CD4-positive, CD25-positive, alpha-beta regulatory T cell (primary cell): Measurements from ENCODE around the gene PCSK1. TPM values are rescaled to one million over a fixed set of nuclear protein-coding genes. Genes with fewer than 3 reads are reported as not detected.
"Not testable (repeated sequence)": the region's sequence is repeated elsewhere in the genome, so short reads cannot be mapped to it uniquely, and the experiment has no call there.

ENCODE experiments used
- ATAC-seq, 2 donors: fragments of 150-1000 bp; cut with Tn5 transposase; one replicate each; pipeline ENCODE4 v1.10.0; 2021; ENCODE audit warnings: low read depth in 2 of 2, moderate number of reproducible peaks in 2 of 2, moderate library complexity in 1 of 2
- DNase-seq, 3 donors: peaks; one replicate each; pipeline versions ENCODE4 v3.0.0 to v3.0.0-alpha.2; 2012 to 2022; ENCODE audit warnings: mixed read lengths in 1 of 3
- H3K27ac ChIP-seq: one replicate; pipeline ENCODE4 v1.7.0; 2013; ENCODE audit warnings: mild to moderate bottlenecking, low read length; ENCODE audit not compliant: insufficient read depth, poor library complexity, severe bottlenecking
- H3K27me3 ChIP-seq: one replicate; pipeline ENCODE4 v1.7.0; 2013; ENCODE audit warnings: low read length; ENCODE audit not compliant: control insufficient read depth, insufficient read depth
- H3K36me3 ChIP-seq: one replicate; pipeline ENCODE4 v1.7.0; 2013; ENCODE audit warnings: mild to moderate bottlenecking, low read length, moderate library complexity; ENCODE audit not compliant: control insufficient read depth, insufficient read depth
- H3K4me1 ChIP-seq: 2 replicates; pipeline ENCODE4 v1.7.0; 2013; ENCODE audit warnings: mild to moderate bottlenecking, low read length; ENCODE audit not compliant: insufficient read depth, control insufficient read depth, poor library complexity, severe bottlenecking
- H3K4me3 ChIP-seq: one replicate; pipeline ENCODE4 v1.7.0; 2013; ENCODE audit warnings: low read depth, mild to moderate bottlenecking, low read length, moderate library complexity
- H3K9me3 ChIP-seq, 2 experiments: 1 replicate in 1 of 2; 2 replicates in 1 of 2; pipeline ENCODE4 v1.7.0; 2013; ENCODE audit warnings: low read length in 2 of 2, mild to moderate bottlenecking in 1 of 2, moderate library complexity in 1 of 2; ENCODE audit not compliant: control insufficient read depth in 2 of 2
- H3K27ac Mint-ChIP-seq, 3 donors: one replicate each; pipeline ENCODE4 v1.8.0; 2020 to 2022; ENCODE audit warnings: mild to moderate bottlenecking in 3 of 3, mixed read lengths in 3 of 3, moderate library complexity in 2 of 3
- H3K27me3 Mint-ChIP-seq: one replicate; pipeline ENCODE4 v1.8.0; 2022; ENCODE audit warnings: mild to moderate bottlenecking, mixed read lengths
- H3K36me3 Mint-ChIP-seq: one replicate; pipeline ENCODE4 v1.8.0; 2020; ENCODE audit warnings: mixed read lengths
- H3K4me1 Mint-ChIP-seq, 4 donors: one replicate each; pipeline ENCODE4 v1.8.0; 2020 to 2022; ENCODE audit warnings: mixed read lengths in 4 of 4, mild to moderate bottlenecking in 1 of 4
- H3K4me3 Mint-ChIP-seq, 4 donors: one replicate each; pipeline ENCODE4 v1.8.0; 2020 to 2022; ENCODE audit warnings: mild to moderate bottlenecking in 4 of 4, mixed read lengths in 4 of 4, moderate library complexity in 3 of 4
- H3K9me3 Mint-ChIP-seq, 7 donors: one replicate each; pipeline ENCODE4 v1.8.0; 2020 to 2022; ENCODE audit warnings: mixed read lengths in 7 of 7, mild to moderate bottlenecking in 3 of 7, moderate library complexity in 2 of 7
- polyA plus RNA-seq, 4 donors: library from polyadenylated mRNA; unstranded; fragments of 300-500 nt; fragmentation: Illumina TruSeq; gene quantifications; one replicate each; pipeline ENCODE4 v1.2.3, GENCODE V29; 2021
- total RNA-seq: library from RNA; stranded (reverse); gene quantifications from one replicate; pipeline ENCODE4 v1.2.3, GENCODE V29; 2022

Gene PCSK1
- total and polyA plus RNA-seq, 5 donors from 2014 or later, result not detected

DNA sequence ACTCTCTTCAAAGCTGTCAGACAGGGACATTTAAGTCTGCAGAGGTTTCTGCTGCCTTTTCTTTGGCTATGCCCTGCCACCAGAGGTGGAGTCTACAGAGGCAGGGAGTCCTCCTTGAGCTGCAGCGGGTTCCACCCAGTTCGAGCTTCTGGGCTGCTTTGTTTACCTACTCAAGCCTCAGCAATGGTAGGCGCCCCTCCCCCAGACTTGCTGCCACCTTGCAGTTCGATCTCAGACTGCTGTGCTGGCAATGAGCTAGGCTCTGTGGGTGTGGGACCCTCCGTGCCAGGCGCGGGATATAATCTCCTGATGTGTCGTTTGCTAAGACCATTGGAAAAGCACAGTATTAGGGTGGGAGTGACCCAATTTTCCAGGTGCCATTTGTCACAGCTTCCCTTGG is 65.7 kb downstream of the PCSK1 start:
- H3K4me3 Mint-ChIP-seq, H3K4me1 Mint-ChIP-seq, H3K27ac Mint-ChIP-seq, H3K36me3 ChIP-seq, H3K27me3 ChIP-seq, DNase-seq, H3K27ac ChIP-seq, H3K4me1 ChIP-seq, ATAC-seq, H3K9me3 ChIP-seq, H3K4me3 ChIP-seq, H3K36me3 Mint-ChIP-seq: not testable (repeated sequence)
- H3K27me3 Mint-ChIP-seq, result peaks cover 19% of the 10 kb centered on the region
- peaks cover 0 to 11% (median 1%) of the 10 kb centered on the region in 7 donors for H3K9me3 Mint-ChIP-seq

DNA sequence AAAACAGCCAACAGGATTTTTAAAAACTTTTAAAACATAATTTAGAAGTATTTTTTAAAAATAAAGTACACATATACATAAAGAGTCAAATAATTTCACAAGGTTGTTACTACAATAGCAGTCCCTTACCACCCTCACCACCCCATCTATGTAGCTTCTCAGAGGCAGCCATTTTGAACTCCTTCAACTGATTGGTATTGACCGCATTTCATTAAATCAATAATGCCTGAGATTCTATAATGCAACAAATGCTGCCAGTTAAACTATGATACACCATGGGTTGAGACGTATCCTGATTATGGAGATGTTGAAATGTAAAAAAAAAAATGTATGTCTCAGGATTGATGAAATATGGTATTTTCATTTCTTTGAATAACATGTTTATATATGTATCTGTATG is 78.8 kb downstream of the PCSK1 start:
- no peaks in the 10 kb centered on the region for H3K36me3 ChIP-seq
- no peak overlapping the region for H3K27ac Mint-ChIP-seq
- no peak overlapping the region for H3K4me3 Mint-ChIP-seq
- no peaks in the 10 kb centered on the region for H3K4me1 Mint-ChIP-seq
- H3K36me3 Mint-ChIP-seq, result no peaks in the 10 kb centered on the region
- peaks cover 33% of the 10 kb centered on the region for H3K27me3 Mint-ChIP-seq
- H3K9me3 Mint-ChIP-seq, result peaks cover 0 to 6% (median 3%) of the 10 kb centered on the region in 7 donors
- DNase-seq, result no peak
- no peaks in the 10 kb centered on the region for H3K9me3 ChIP-seq
- ATAC-seq, result no peak
- no peak overlapping the region for H3K27ac ChIP-seq
- no peaks in the 10 kb centered on the region for H3K4me1 ChIP-seq
- H3K4me3 ChIP-seq, result no peak overlapping the region
- H3K27me3 ChIP-seq, result peaks cover 2% of the 10 kb centered on the region

DNA sequence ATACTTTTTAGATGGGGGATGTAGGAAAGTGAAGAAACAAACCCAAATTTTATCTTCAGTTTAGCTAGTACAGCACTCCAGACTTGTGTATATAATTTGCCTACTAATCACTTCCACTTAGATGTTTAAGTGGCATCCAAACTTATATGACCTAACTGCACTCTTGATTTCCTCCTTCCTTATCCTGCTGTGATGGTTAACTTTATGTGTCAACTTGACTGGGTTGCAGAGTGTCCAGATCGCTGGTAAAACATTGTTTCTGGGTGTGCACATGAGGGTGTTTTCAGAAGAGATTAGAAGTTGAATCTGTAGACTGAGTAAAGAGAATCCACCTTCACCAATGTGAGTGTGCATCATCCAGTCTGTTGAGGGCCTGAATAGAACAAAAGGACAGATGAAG is 79.8 kb downstream of the PCSK1 start:
- Mint-ChIP-seq H3K4me1 (no peaks in the 10 kb centered on the region), H3K9me3 (peaks cover 0 to 5% (median 0%) of the 10 kb centered on the region in 7 donors), H3K4me3 (no peak overlapping the region), H3K36me3 (no peaks in the 10 kb centered on the region), H3K27me3 (peaks cover 28% of the 10 kb centered on the region), H3K27ac (no peak overlapping the region)
- Histone ChIP-seq H3K9me3 (no peaks in the 10 kb centered on the region), H3K4me3 (no peak overlapping the region), H3K27ac (no peak overlapping the region), H3K36me3 (no peaks in the 10 kb centered on the region), H3K4me1 (no peaks in the 10 kb centered on the region), H3K27me3 (peaks cover 4% of the 10 kb centered on the region)
- ATAC-seq (no peak), DNase-seq (no peak)

DNA sequence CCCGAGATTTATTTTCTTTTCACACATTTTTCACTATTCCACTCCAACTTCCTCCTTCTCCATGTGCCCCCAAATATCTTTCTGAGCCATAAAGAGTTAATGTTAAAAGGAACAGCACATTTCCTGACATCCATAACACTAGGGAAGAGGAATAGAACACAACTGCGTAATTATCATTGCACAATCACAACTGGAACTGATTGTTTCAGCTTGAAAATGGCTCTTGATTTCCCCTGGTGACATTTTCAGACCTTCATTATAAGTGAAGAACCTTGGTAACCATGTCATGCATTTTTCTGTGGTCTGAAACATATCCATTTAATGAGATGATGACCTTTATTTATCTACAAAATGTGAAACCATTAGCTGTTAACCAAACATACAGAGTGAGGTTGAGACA is 82.4 kb downstream of the PCSK1 start:
- Histone ChIP-seq H3K4me3 (no peak overlapping the region), H3K27me3 (peaks cover 18% of the 10 kb centered on the region), H3K4me1 (peaks cover under 1% of the 10 kb centered on the region), H3K27ac (no peak overlapping the region), H3K9me3 (no peaks in the 10 kb centered on the region), H3K36me3 (no peaks in the 10 kb centered on the region)
- DNase-seq, result no peak
- Mint-ChIP-seq H3K9me3 (no peaks in the 10 kb centered on the region), H3K4me1 (peaks cover 0 to 1% (median 0%) of the 10 kb centered on the region in 4 donors), H3K27ac (no peak overlapping the region), H3K4me3 (no peak overlapping the region), H3K27me3 (peaks cover 26% of the 10 kb centered on the region), H3K36me3 (no peaks in the 10 kb centered on the region)
- no peak for ATAC-seq

DNA sequence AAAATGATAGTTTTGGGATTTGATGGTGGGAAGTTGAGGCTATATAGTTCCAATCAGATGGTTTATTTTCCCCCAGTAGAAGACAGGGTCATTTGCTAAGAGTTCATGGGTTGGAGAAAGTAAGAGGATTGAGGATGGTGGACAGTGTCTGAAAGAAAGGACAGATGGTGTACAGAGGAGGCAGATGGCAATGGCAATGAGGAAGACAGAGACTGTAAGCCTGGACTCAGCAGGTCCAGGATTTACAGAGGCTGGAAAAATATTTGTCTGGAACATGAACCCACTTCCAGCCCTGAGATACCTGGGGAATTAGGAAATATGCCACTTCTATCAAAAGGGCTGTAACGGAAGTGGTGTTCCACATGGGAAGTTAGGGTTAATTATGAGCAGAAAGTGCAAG is 84.5 kb downstream of the PCSK1 start:
- Mint-ChIP-seq H3K36me3 (no peaks in the 10 kb centered on the region), H3K27me3 (peaks cover 29% of the 10 kb centered on the region), H3K4me3 (no peak overlapping the region), H3K4me1 (peaks cover 6 to 10% (median 8%) of the 10 kb centered on the region in 4 donors), H3K9me3 (no peaks in the 10 kb centered on the region), H3K27ac (no peak overlapping the region)
- Histone ChIP-seq H3K27ac (no peak overlapping the region), H3K9me3 (no peaks in the 10 kb centered on the region), H3K36me3 (no peaks in the 10 kb centered on the region), H3K4me3 (no peak overlapping the region), H3K27me3 (peaks cover 28% of the 10 kb centered on the region), H3K4me1 (peaks cover 8% of the 10 kb centered on the region)
- ATAC-seq (no peak), DNase-seq (no peak)

DNA sequence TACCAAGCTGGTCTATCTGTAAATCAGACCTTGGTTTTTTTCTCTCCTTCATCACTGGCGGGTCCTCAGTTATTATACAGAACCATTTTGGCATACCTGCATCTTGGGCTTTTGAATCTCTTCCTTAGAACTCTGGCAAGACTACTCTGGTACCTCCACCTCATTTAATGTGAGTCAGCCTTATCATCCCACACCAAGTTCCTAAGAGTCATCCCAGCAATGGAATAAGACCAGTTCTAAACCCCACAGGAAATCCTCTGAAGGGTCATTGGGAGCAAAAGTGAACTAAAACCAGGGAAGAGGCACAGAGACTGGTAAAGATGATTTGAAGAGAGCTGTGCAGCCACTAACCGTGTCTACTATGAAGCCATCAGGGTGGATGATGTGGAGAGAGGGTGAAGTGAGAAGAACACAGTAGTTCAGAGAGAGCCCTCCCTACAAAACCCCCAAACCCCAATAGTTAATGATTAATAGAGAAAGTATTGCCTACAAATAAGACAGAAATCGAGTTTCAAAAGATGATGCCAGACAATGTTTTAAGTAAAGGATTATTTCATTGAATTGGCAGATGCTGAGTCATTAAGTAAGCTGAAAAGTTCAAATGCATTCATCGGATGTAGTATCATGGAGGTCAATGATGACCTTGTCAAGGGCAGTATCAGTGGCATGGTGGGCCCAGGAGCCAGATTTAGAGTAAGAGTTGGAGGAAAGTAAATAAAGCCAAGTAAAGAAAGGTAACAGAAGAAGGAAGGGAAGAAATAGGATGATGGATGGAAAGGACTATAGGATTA is 85.4 kb downstream of the PCSK1 start:
- no peak overlapping the region for H3K4me3 Mint-ChIP-seq

DNA sequence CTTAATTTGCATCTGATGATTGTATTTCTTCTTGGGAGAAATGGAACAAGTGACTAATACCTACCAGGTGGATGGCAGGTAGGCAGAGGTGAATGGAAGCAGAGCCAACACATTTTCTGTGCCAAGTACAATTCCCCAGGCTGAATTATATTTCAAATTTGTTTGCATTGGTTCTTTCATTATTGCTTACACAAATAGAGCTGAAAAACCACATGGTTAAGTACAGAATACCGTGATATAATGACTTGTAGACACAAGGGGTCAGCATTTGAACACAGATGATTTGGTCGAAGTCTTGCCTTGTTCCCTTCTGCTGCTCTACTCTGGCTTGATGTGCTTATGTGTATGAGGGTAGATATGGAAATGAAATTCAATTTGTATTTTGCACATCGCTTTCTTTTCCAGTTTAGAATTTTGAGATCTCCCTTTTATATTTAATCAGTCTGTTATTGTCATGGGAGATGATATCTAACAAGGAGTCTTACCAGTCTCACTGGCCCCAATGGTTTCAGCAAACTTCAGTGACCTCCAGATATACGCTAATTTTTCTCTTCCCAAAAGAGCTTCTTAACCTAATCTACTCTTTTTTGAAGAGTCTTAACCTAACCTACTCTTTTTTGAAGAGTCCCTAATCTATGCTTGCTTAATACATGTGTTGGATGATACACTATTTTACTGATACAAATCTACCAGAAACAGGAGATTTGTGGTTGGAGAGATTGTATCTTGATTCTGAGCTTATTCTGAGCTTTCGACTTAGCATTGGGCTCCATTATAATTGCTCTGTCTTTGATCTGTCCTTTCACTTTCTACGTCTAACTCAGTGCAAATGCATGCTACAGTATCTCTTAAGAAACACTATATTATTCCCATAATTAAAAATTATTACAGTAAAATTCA is 88.1 kb downstream of the PCSK1 start:
- no peaks in the 10 kb centered on the region for H3K9me3 Mint-ChIP-seq
- H3K4me3 Mint-ChIP-seq, result peak overlapping the region in 2 of 4 donors; percentile 1 to 46
- peaks cover 30% of the 10 kb centered on the region for H3K27me3 Mint-ChIP-seq
- Histone ChIP-seq H3K4me1 (peaks cover 8% of the 10 kb centered on the region), H3K36me3 (no peaks in the 10 kb centered on the region), H3K27ac (no peak overlapping the region), H3K9me3 (no peaks in the 10 kb centered on the region), H3K27me3 (peaks cover 40% of the 10 kb centered on the region), H3K4me3 (peak overlapping the region; percentile 51)
- H3K27ac Mint-ChIP-seq, result no peak overlapping the region
- peak; percentile 85 for ATAC-seq
- H3K4me1 Mint-ChIP-seq, result peaks cover 6 to 10% (median 8%) of the 10 kb centered on the region in 4 donors
- no peaks in the 10 kb centered on the region for H3K36me3 Mint-ChIP-seq
- peak in 2 of 3 donors; percentile 59 to 66 for DNase-seq

More for the DNA sequence above, 85.4 kb downstream of the PCSK1 start:
- no peaks in the 10 kb centered on the region for H3K9me3 Mint-ChIP-seq
- peaks cover 8% of the 10 kb centered on the region for H3K4me1 ChIP-seq
- no peaks in the 10 kb centered on the region for H3K9me3 ChIP-seq
- ATAC-seq (no peak), DNase-seq (no peak)
- H3K36me3 ChIP-seq, result no peaks in the 10 kb centered on the region
- peaks cover 6 to 10% (median 8%) of the 10 kb centered on the region in 4 donors for H3K4me1 Mint-ChIP-seq
- H3K27me3 Mint-ChIP-seq, result peaks cover 28% of the 10 kb centered on the region
- H3K4me3 ChIP-seq, result no peak overlapping the region
- H3K27ac ChIP-seq, result no peak overlapping the region
- no peaks in the 10 kb centered on the region for H3K36me3 Mint-ChIP-seq
- peaks cover 31% of the 10 kb centered on the region for H3K27me3 ChIP-seq
- H3K27ac Mint-ChIP-seq, result no peak overlapping the region
